AG09309 (cell line): Measurements from ENCODE around the gene SORCS1.

Experiments
- DNase-seq: peaks from one replicate; pipeline ENCODE4 v3.0.0-alpha.2; 2010; ENCODE audit warnings: low read depth
- H3K4me3 ChIP-seq: 2 replicates; pipeline ENCODE4 v1.5.1; 2011; ENCODE audit warnings: mild to moderate bottlenecking, low read depth, low read length, moderate library complexity; ENCODE audit not compliant: control insufficient read depth
- CTCF ChIP-seq: IDR thresholded peaks from 2 replicates; pipeline ENCODE4 v1.5.1; 2011; ENCODE audit warnings: mild to moderate bottlenecking, low read depth, low read length, inconsistent platforms; ENCODE audit not compliant: insufficient read depth, control insufficient read depth; ENCODE audit errors: missing control alignments

The SORCS1 gene

GRCh38 chr10:107004362-107004761 lies 160.1 kb downstream of the SORCS1 start:
- no peak for TF ChIP-seq CTCF
- H3K4me3 ChIP-seq = no peak overlapping the region
- DNase-seq = no peak

- no peak overlapping the region for H3K4me3 ChIP-seq
- no peak for TF ChIP-seq CTCF
- no peak for DNase-seq
Measured at GRCh38 chr10:107002068-107002467, 162.4 kb downstream of the SORCS1 start.

- TF ChIP-seq CTCF = no peak
Measured at GRCh38 chr10:106999118-106999707, 165.3 kb downstream of the SORCS1 start.

GRCh38 chr10:106997721-106998120 lies 166.8 kb downstream of the SORCS1 start:
- no peak for DNase-seq

More at GRCh38 chr10:106999118-106999707, 165.3 kb downstream of the SORCS1 start:
- no peak overlapping the region for H3K4me3 ChIP-seq
- DNase-seq = no peak

GRCh38 chr10:106996510-106996909 lies 168.0 kb downstream of the SORCS1 start:
- H3K4me3 ChIP-seq = no peak overlapping the region
- DNase-seq = no peak
- no peak for TF ChIP-seq CTCF

More at GRCh38 chr10:106997721-106998120, 166.8 kb downstream of the SORCS1 start:
- no peak for TF ChIP-seq CTCF
- no peak overlapping the region for H3K4me3 ChIP-seq

- H3K4me3 ChIP-seq = no peak overlapping the region
- DNase-seq = no peak
- no peak for TF ChIP-seq CTCF
Measured at GRCh38 chr10:106992055-106992454, 172.5 kb downstream of the SORCS1 start.

- DNase-seq = no peak
- no peak for TF ChIP-seq CTCF
- no peak overlapping the region for H3K4me3 ChIP-seq
Measured at GRCh38 chr10:106991091-106991490, 173.4 kb downstream of the SORCS1 start.
